ENCODE measurements around the gene LYSMD1.

Gene LYSMD1

GRCh38 chr1:151175041-151175741, 9.5 kb upstream of the LYSMD1 start:
- peak; percentile 86 for DNase-seq (ENCODE audit: low spot score)

DNA sequence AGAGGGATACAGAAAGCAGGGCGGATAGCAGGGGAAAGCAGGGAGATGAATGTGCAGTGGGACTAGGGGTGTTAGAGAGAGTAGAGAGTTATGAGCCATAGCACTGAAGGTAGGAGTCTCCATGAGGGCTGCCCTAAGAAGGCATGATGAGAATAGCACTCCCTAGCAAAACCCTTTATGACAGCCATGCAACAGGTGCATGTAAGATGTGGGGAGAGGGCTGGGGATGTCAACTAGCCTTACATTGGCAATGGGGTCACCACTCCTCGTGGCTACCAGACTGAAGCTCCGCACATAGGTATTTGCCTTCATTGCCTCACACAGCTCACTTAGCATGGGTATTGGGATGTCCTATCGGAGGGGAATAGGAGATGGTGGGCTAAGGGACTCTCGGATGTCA, 5.5 kb upstream of the LYSMD1 start:
- no peak for DNase-seq (ENCODE audit: low spot score)

DNA sequence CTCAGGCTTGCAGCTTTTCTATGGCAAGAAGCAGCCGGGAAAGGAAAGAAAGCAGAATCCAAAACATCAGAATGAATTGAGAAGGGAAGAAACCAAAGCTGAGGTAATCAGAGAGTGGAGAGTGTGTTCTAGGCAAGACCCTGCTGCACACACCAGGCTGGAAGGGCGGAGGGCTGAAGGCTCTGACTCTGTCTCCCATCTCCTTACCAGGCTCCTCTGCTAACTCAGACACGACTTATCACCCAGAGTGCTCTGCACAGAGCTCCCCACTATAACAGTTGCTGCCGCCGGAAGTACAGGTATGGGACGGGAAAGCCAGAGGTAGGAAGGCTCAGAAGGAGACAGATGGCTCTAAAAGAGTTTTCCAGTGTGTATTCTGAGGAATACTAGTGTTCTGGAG, 1.4 kb upstream of the LYSMD1 start:
- DNase-seq (ENCODE audit: low spot score), result no peak

- no peak for DNase-seq (ENCODE audit: low spot score)
These were observed 829 bp upstream of the LYSMD1 start for GRCh38 chr1:151166505-151166956.

DNA sequence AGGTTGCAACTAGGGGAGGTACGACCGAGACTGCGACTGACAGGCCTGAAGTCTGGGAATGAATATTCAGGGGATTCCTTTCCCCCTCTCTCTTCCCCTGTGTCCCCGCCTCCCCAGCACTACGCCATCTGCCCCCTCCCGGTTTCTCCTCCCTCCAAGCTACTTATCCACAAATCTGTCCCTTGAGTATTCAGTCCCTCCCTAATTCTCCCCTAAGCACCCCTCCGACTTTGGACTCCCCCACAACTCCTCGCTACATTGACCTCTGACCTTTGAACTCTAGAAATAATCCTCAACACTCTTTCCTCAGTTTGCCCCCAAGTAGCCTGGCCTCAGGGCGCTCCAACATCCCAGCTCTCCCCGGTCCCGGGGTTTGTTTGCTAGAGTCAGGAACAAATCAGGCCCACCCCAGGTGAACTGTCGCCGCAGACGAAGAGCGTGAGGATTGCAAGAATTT, 393 bp downstream of the LYSMD1 start:
- DNase-seq (ENCODE audit: low spot score), result peak; percentile 70

GRCh38 chr1:151164732-151165280, 896 bp downstream of the LYSMD1 start:
- DNase-seq (ENCODE audit: low spot score), result no peak

DNA sequence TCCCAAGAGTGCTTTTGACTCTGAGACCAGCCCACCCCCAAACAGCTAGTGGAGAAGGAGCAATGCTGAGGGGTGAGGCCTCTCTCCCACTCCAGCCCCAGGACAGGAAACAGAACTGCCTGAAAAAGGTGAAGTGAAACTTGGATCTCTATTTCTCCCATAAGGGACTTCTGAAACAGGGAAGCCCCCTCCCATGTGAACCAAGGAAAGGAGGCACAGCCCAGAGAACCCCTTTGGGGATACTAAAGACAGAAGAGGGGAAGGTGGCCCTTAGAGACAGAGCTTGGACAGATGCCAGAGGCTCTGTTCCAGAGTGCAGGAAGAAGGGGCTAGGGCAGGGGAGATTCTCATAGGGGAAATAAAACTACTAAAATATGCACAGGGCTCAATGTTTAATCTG, 6.3 kb downstream of the LYSMD1 start:
- no peak for DNase-seq (ENCODE audit: low spot score)

- no peak for DNase-seq (ENCODE audit: low spot score)
These were observed 6.9 kb downstream of the LYSMD1 start for GRCh38 chr1:151158751-151159251.

DNA sequence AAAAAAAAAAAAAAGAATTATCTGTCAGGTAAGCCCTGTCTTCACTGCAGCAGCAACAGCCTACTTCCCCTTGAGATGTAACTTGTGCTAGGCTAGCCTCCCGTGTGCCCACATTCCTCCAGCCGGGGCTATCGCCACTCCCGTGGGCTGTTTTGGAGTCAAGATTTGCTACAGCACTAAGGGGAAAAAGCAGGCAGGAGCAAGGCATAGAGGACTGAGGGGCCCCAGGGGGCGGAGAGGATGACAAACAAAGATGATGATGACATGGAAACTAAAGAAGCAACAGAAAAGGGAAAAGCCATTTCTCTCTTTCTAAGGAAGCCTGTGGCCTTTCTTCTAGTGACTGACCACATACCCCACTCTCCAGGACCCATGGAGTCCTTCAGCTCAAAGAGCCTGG, 7.4 kb downstream of the LYSMD1 start:
- no peak for DNase-seq (ENCODE audit: low spot score)

- DNase-seq (ENCODE audit: low spot score), result no peak
These were observed 8.6 kb downstream of the LYSMD1 start for GRCh38 chr1:151157067-151157531.

GRCh38 chr1:151156515-151156819, 9.2 kb downstream of the LYSMD1 start, which contains the start of gene TNFAIP8L2:
TNFAIP8L2 (plus strand) TSS chr1:151156649; CDS start chr1:151158698, 2,049 bp downstream.
- no peak for DNase-seq (ENCODE audit: low spot score)

- DNase-seq (ENCODE audit: low spot score), result no peak
These were observed 18.0 kb downstream of the LYSMD1 start for GRCh38 chr1:151147665-151148064.

GRCh38 chr1:151147132-151147503, 18.6 kb downstream of the LYSMD1 start:
- no peak for DNase-seq (ENCODE audit: low spot score)

GRCh38 chr1:151146412-151147131, 19.1 kb downstream of the LYSMD1 start, which contains the start of gene SEMA6C:
SEMA6C (minus strand) TSS chr1:151146631; CDS start chr1:151142621, 4,010 bp downstream.
- peak; percentile 96 for DNase-seq (ENCODE audit: low spot score)

GRCh38 chr1:151146072-151146411, 19.7 kb downstream of the LYSMD1 start:
- DNase-seq (ENCODE audit: low spot score), result no peak

GRCh38 chr1:151145304-151146071, 20.2 kb downstream of the LYSMD1 start:
- no peak for DNase-seq (ENCODE audit: low spot score)

GRCh38 chr1:151144474-151145303, 21.0 kb downstream of the LYSMD1 start:
- no peak for DNase-seq (ENCODE audit: low spot score)

DNA sequence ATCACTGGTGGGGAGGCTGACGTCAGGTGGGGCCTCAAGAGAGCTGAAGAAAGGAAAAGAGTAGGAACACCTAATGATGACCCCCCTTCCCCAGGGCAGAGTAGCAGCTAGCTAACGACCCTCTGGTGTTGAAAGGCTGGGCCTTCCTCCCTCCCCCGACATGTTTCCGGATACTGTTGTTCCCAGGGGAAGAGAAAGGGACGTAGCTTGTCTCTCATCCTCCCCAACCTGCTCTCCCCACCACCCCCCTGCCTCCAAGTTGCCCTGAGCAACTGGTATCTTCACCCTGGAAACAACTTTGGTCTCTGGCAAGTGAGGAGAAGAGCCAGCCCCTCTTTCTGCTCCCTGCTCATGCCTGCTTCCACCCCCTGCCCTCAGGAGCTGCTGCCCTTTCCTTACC, 21.7 kb downstream of the LYSMD1 start:
- DNase-seq (ENCODE audit: low spot score), result no peak

GRCh38 chr1:151143057-151143435, 22.7 kb downstream of the LYSMD1 start:
- DNase-seq (ENCODE audit: low spot score), result no peak

- no peak for DNase-seq (ENCODE audit: low spot score)
These were observed 23.2 kb downstream of the LYSMD1 start for GRCh38 chr1:151142411-151143056.

DNA sequence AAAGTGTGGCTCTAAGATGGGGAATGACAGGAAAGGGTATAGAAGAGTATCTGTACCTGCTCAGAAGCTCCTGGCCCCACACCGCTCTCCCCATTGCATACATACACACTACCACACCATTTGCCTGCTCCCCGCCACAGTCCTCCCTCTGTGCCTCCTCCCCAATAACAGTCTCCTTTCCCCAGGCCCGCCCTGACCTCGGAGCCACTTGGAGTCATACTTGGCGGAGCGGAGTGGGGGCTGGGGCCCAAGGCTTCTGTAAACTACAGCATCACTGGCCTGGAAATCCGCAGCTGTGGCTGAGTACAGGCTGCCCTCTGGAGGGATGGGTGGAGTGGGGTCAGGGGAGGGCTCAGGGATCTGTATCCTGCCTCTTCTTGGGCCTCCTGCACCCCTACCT, 27.9 kb downstream of the LYSMD1 start:
- DNase-seq (ENCODE audit: low spot score), result no peak
